ENCODE data around the gene FBXW5. TPM values are rescaled to one million over a fixed set of nuclear protein-coding genes. Genes with fewer than 3 reads are reported as not detected.
A peak's percentile ranks its signal among the peaks of the same experiment; 100 is the strongest.

Gene FBXW5
- total and polyA plus RNA-seq, 2 experiments from 2014 or later = 27.0 to 111 TPM

- TF ChIP-seq, protein P1, sequence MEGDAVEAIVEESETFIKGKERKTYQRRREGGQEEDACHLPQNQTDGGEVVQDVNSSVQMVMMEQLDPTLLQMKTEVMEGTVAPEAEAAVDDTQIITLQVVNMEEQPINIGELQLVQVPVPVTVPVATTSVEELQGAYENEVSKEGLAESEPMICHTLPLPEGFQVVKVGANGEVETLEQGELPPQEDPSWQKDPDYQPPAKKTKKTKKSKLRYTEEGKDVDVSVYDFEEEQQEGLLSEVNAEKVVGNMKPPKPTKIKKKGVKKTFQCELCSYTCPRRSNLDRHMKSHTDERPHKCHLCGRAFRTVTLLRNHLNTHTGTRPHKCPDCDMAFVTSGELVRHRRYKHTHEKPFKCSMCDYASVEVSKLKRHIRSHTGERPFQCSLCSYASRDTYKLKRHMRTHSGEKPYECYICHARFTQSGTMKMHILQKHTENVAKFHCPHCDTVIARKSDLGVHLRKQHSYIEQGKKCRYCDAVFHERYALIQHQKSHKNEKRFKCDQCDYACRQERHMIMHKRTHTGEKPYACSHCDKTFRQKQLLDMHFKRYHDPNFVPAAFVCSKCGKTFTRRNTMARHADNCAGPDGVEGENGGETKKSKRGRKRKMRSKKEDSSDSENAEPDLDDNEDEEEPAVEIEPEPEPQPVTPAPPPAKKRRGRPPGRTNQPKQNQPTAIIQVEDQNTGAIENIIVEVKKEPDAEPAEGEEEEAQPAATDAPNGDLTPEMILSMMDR (conservative IDR thresholded peaks at IDR 0.05; ENCODE audit: low read depth in 2 of 2) = no peak
- no peak for TF ChIP-seq ZNF331 (CRISPR knock-in tag; IDR thresholded peaks at IDR 0.05; ENCODE audit: low read depth)
- TF ChIP-seq, protein P2, sequence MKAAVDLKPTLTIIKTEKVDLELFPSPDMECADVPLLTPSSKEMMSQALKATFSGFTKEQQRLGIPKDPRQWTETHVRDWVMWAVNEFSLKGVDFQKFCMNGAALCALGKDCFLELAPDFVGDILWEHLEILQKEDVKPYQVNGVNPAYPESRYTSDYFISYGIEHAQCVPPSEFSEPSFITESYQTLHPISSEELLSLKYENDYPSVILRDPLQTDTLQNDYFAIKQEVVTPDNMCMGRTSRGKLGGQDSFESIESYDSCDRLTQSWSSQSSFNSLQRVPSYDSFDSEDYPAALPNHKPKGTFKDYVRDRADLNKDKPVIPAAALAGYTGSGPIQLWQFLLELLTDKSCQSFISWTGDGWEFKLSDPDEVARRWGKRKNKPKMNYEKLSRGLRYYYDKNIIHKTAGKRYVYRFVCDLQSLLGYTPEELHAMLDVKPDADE (IDR thresholded peaks at IDR 0.05) = no peak
- TF ChIP-seq STAT1 (IDR thresholded peaks at IDR 0.05; ENCODE audit: unreplicated experiment) = no peak
- TF ChIP-seq ZNF114 (CRISPR knock-in tag; IDR thresholded peaks at IDR 0.05) = no peak
- TF ChIP-seq JUNB (IDR thresholded peaks at IDR 0.05; ENCODE audit: unreplicated experiment) = no peak
Measured at GRCh38 chr9:136943291-136944211, 987 bp downstream of the FBXW5 start (continued).

DNA sequence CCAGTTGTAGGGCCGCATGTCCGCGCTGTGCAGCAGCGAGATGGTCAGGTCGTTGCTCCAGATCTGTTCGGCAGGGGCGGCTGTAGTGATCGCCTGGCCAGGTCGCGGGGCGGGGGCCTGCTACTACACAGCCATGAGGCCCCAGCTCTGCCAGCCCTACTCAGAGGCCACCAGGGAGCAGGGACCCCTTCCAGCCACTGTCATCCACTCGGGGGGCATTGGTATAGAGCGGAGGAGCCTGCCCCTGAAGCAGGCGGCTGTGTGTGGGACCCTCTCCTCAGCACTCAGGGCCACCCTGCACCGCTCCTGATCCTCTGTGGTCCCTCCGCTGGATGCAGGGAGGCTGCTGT is 1.7 kb downstream of the FBXW5 start:
- ATAC-seq = no peak
- H3K4me1 ChIP-seq (ENCODE audit: insufficient read depth) = peaks cover 1% of the 10 kb centered on the region; the same call in 1 of the 2 replicates
- H3K4me3 ChIP-seq = no peak overlapping the region
- 0 out of 2 replicates have a peak, but pooled peaks cover 5% of the 10 kb centered on the region for H3K79me2 ChIP-seq (replicated peaks; ENCODE audit: insufficient read depth)
- H3K4me2 ChIP-seq = no peak overlapping the region
- no peaks in the 10 kb centered on the region for H3K27me3 ChIP-seq (ENCODE audit: insufficient read depth)
- H3K9me3 Mint-ChIP-seq = no peaks in the 10 kb centered on the region
- H3K9me2 ChIP-seq (ENCODE audit: insufficient read depth) = no peaks in the 10 kb centered on the region
- no peak for DNase-seq (ENCODE audit: low spot score)
- peaks cover 7% of the 10 kb centered on the region for H3K4me1 Mint-ChIP-seq
- no peaks in the 10 kb centered on the region for H3K36me3 ChIP-seq (ENCODE audit: insufficient read depth)
- H3K36me3 Mint-ChIP-seq (ENCODE audit: low read depth) = peaks cover 27% of the 10 kb centered on the region
- H3K27me3 Mint-ChIP-seq (ENCODE audit: insufficient read depth, low read depth, poor library complexity) = peaks cover 12% of the 10 kb centered on the region
- H3F3A ChIP-seq (replicated peaks; ENCODE audit: low read depth) = 0 out of 2 replicates have a peak, but pooled peaks cover 3% of the 10 kb centered on the region
- H3K4me3 Mint-ChIP-seq = peak overlapping the region; percentile 21; the same call in 1 of the 3 replicates
- H2AFZ ChIP-seq = no peak overlapping the region
- H3K27ac Mint-ChIP-seq = no peak overlapping the region
- no peaks in the 10 kb centered on the region; the same call in 1 of the 2 replicates for H4K20me1 ChIP-seq (replicated peaks; ENCODE audit: insufficient read depth)
- no peak overlapping the region for H3K27ac ChIP-seq (ENCODE audit: low read depth)
- TF ChIP-seq, protein P1 (conservative IDR thresholded peaks at IDR 0.05; ENCODE audit: low read depth in 2 of 2) = no peak
- TF ChIP-seq JUNB (IDR thresholded peaks at IDR 0.05; ENCODE audit: unreplicated experiment) = no peak
- TF ChIP-seq, protein P2 (IDR thresholded peaks at IDR 0.05) = no peak
- TF ChIP-seq STAT1 (IDR thresholded peaks at IDR 0.05; ENCODE audit: unreplicated experiment) = no peak
- no peak for TF ChIP-seq NANOG (IDR thresholded peaks at IDR 0.05; ENCODE audit: borderline replicate concordance)
- TF ChIP-seq ZNF331 (CRISPR knock-in tag; IDR thresholded peaks at IDR 0.05; ENCODE audit: low read depth) = no peak
- TF ChIP-seq EZH2phosphoT487 (IDR thresholded peaks at IDR 0.05; ENCODE audit: unreplicated experiment) = no peak
- no peak for TF ChIP-seq EZH2 (IDR thresholded peaks at IDR 0.05; ENCODE audit: low read depth, unreplicated experiment)
- TF ChIP-seq ZNF114 (CRISPR knock-in tag; IDR thresholded peaks at IDR 0.05) = no peak
- no peak for TF ChIP-seq CREB1 (CRISPR knock-in tag; IDR thresholded peaks at IDR 0.05; ENCODE audit: low read depth)
- no peak for TF ChIP-seq POLR2AphosphoS5 (IDR thresholded peaks at IDR 0.05; ENCODE audit: low read depth)
- no peak for TF ChIP-seq REST (IDR thresholded peaks at IDR 0.05; ENCODE audit: unreplicated experiment)
